Measurements from ENCODE around the gene PATJ.
"Not testable (repeated sequence)": the region's sequence is repeated elsewhere in the genome, so short reads cannot be mapped to it uniquely, and the experiment has no call there.

The PATJ gene

DNA sequence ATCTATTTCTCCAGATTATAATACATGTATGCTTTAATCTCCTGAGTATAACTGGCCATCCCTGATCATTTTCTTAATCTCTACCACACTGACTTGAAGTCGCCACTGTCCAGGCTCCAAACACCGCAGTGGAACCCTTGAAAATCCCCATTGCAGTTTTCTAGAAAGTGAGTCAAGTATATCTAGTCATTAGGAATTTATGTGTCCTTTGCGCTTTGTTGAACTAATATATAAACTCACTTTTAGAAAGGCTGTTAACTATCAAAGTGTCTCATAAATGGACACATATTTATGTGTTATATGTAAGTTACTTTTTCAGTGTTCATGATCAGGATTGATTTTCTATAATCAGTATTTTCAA lies 211.5 kb downstream of the PATJ start:
- TF ChIP-seq, protein P1, sequence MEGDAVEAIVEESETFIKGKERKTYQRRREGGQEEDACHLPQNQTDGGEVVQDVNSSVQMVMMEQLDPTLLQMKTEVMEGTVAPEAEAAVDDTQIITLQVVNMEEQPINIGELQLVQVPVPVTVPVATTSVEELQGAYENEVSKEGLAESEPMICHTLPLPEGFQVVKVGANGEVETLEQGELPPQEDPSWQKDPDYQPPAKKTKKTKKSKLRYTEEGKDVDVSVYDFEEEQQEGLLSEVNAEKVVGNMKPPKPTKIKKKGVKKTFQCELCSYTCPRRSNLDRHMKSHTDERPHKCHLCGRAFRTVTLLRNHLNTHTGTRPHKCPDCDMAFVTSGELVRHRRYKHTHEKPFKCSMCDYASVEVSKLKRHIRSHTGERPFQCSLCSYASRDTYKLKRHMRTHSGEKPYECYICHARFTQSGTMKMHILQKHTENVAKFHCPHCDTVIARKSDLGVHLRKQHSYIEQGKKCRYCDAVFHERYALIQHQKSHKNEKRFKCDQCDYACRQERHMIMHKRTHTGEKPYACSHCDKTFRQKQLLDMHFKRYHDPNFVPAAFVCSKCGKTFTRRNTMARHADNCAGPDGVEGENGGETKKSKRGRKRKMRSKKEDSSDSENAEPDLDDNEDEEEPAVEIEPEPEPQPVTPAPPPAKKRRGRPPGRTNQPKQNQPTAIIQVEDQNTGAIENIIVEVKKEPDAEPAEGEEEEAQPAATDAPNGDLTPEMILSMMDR (IDR thresholded peaks at IDR 0.05; ENCODE audit: low read depth, low read length), result no peak
- DNase-seq (ENCODE audit: extremely low read depth, low read depth), result no peak

DNA sequence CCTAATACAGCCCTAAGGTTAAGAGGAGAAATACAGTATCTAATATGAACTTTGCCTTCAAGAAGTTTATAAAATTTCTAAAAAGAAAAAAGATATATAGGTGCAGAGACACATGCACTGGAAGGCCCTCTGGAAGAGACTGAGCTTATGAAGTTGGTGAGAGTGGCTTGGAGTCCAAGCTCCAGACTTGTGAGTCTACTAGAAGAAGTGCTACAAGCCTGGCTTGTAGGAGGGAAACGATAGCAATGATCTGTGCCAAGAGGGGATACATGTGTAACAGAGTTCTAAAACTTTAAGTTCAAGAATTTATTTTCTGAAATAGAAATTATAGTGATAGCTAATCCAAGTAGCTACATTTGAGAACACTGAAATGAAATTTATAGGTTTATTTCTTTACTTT lies 213.0 kb downstream of the PATJ start:
- DNase-seq (ENCODE audit: extremely low read depth, low read depth), result no peak
- TF ChIP-seq, protein P1 (IDR thresholded peaks at IDR 0.05; ENCODE audit: low read depth, low read length), result no peak

DNA sequence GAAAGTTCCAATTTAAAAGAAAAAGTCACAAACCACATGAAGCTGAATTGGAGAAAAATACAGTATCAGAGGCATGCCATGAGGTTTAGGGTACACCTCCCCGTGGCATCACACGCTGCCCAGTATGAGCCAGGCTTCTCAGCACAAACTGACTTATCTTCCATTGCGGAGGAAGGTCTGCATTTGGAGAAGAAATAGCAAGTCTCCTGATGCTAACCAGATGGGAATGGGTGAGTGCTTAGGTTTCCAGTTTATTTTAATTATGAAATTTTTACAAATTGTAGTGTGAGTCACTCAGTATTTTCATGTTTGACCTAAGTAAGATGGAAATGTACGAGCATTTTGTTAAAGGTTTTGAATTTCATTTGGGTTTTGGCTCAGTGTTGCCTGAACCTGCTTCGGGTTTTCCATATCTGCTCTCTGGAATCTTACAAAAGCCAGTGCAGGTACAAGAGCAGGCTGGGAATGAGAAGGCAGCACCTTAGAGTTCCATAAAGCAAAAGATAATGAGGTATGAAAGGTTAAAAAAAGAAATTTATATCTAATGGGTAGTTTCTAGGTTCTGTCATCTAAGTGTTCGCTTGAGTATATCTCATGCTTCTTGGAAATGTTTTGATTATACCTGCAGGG lies 213.9 kb downstream of the PATJ start:
- DNase-seq (ENCODE audit: extremely low read depth, low read depth), result no peak
- TF ChIP-seq, protein P1 (IDR thresholded peaks at IDR 0.05; ENCODE audit: low read depth, low read length), result no peak

DNA sequence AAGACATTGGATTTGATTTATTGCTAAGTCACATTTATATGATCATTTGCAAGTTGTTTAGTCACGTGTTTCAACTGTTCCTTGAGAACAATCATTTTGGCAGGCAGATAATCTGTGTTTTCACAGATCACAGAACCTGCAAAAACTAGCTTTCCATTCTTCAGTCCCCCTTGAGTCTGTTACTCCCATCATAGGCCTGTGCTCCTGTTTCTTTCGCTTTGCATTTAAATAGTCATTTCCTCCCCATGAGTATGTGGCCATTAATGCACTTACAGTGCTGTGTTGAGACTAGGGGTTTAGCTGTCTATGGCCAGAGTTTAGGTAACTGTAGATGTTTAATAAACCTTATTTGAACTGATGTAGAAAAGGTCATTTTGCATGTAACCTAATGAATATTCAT lies 214.5 kb downstream of the PATJ start:
- DNase-seq (ENCODE audit: extremely low read depth, low read depth), result no peak
- TF ChIP-seq, protein P1 (IDR thresholded peaks at IDR 0.05; ENCODE audit: low read depth, low read length), result no peak

DNA sequence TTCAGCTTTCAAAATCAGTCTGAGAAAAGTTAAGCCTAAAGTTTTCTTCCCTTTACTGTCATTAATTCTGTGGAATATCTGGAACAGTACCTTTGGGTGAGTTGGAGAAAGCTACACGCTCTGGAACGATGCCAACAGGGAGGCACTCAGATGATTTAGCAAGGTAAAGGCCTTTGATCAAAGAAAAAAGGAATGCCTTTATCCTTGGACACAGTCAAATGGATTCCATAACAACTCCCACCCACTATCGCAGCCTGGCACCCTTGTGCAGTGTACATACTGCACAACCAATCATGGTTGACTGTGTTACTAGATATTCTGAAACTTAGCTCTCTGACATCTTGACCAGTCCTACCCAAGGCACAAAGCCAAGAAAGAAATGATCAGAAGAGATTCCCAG lies 218.7 kb downstream of the PATJ start:
- no peak for DNase-seq (ENCODE audit: extremely low read depth, low read depth)
- TF ChIP-seq, protein P1 (IDR thresholded peaks at IDR 0.05; ENCODE audit: low read depth, low read length), result no peak

DNA sequence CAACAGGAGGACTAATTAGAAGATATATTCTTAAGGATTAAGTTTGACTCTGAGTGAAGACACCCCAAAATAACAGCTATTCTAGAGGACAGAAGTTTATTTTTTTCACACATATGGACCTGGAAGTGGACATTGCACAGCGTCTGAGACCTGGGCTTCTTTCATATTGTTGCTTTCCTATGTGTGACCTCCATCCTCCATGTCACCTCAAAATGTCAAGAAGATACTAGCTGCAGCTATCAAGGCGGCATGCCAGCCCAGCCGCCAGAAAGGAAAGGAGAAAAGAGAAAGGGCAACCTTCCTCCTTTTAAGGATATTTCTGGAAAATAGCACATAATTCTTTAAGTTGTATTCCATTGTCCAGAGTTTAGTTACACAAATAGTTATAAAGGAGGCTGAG lies 220.4 kb downstream of the PATJ start:
- no peak for DNase-seq (ENCODE audit: extremely low read depth, low read depth)
- TF ChIP-seq, protein P1 (IDR thresholded peaks at IDR 0.05; ENCODE audit: low read depth, low read length), result no peak

DNA sequence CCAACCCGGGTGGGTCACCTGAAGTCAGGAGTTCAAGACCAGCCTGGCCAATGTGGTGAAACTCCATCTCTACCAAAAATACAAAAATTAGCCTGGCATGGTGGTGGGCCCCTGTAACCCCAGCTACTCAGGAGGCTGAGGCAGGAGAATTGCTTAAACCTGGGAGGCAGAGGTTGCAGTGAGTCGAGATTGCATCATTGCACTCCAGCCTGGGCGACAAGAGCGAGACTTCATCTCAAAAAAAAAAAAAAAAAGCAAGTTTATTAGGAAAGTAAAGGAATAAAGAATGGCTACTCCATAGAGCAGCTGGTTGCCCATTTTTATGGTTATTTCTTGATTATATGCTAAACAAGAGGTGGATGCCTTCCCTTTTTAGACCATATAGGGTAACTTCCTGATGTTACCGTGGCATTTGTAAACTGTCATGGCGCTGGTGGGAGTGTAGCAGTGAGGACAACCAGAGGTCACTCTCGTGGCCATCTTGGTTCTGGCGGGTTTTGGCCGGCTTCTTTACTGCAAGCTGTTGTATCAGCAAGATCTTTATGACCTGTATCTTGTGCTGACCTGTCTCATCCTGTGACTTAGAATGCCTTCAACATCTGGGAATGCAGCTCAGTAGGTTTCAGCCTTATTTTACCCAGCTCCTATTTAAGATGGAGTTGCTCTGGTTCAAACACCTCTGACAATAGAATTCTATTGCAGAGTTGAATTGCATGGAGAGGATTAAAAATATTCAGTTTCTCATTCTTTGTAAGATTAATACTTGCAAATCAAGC lies 224.4 kb downstream of the PATJ start:
- DNase-seq (ENCODE audit: extremely low read depth, low read depth), result not testable (repeated sequence)

DNA sequence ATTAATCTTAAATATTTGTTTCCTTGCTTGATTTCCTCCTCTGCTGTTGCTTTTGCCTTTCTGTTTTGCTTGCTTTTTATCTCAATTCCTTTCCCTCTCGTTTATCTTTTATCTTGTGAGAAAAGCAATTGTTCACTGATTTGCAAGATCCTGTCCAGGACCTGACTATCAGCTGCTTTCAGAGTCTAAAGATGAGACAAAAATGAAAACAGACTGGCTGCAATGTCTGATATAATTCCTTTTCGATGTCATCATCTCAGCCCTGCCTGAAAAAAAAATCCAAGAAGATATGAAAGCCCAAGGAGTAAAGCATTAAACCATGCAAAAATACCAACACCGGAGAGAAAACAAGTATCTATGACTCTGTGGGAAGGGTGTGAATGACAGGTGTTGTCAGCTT lies 225.5 kb downstream of the PATJ start:
- TF ChIP-seq, protein P1 (IDR thresholded peaks at IDR 0.05; ENCODE audit: low read depth, low read length), result no peak
- DNase-seq (ENCODE audit: extremely low read depth, low read depth), result no peak

Data from AG09319 (cell line).